HEK293 (cell line): ENCODE data around the gene MAP3K5.

Source experiments
- GLIS1 ChIP-seq: fragments of 450-650 bp; formaldehyde crosslinking; IDR thresholded peaks from 2 replicates; pipeline ENCODE4 v1.5.1; 2016; ENCODE audit warnings: missing biosample characterization, missing genetic modification characterization
- IKZF3 ChIP-seq: fragments of 450-650 bp; IDR thresholded peaks from 2 replicates; pipeline ENCODE4 v1.5.0; 2018; ENCODE audit warnings: missing biosample characterization, mild to moderate bottlenecking, missing genetic modification characterization, moderate library complexity
- KLF1 ChIP-seq: fragments of 450-650 bp; formaldehyde crosslinking; IDR thresholded peaks from 2 replicates; pipeline ENCODE4 v1.5.1; 2016; ENCODE audit warnings: missing biosample characterization, missing genetic modification characterization
- KLF8 ChIP-seq: fragments of 450-650 bp; formaldehyde crosslinking; IDR thresholded peaks from 2 replicates; pipeline ENCODE4 v1.5.1; 2016; ENCODE audit warnings: missing biosample characterization, missing genetic modification characterization
- OSR2 ChIP-seq: fragments of 450-650 bp; formaldehyde crosslinking; IDR thresholded peaks from 2 replicates; pipeline ENCODE4 v1.5.1; 2016; ENCODE audit warnings: missing biosample characterization, missing genetic modification characterization
- SP3 ChIP-seq: fragments of 450-650 bp; formaldehyde crosslinking; IDR thresholded peaks from 2 replicates; pipeline ENCODE4 v1.5.1; 2016; ENCODE audit warnings: missing biosample characterization, missing genetic modification characterization
- ZBTB7A ChIP-seq: fragments of 450-650 bp; formaldehyde crosslinking; IDR thresholded peaks from 2 replicates; pipeline ENCODE4 v1.5.1; 2016; ENCODE audit warnings: low read depth, missing biosample characterization, missing genetic modification characterization
- ZBTB8A ChIP-seq: fragments of 450-650 bp; formaldehyde crosslinking; IDR thresholded peaks from 2 replicates; pipeline ENCODE4 v1.5.1; 2016; ENCODE audit warnings: missing biosample characterization, missing genetic modification characterization
- ZFP37 ChIP-seq: fragments of 450-650 bp; formaldehyde crosslinking; IDR thresholded peaks from 2 replicates; pipeline ENCODE4 v1.5.1; 2016; ENCODE audit warnings: missing biosample characterization, missing genetic modification characterization
- ZNF112 ChIP-seq: fragments of 450-650 bp; formaldehyde crosslinking; IDR thresholded peaks from 2 replicates; pipeline ENCODE4 v1.5.0; 2017; ENCODE audit warnings: missing biosample characterization, missing genetic modification characterization
- ZNF133 ChIP-seq: fragments of 450-650 bp; formaldehyde crosslinking; IDR thresholded peaks from 2 replicates; pipeline ENCODE4 v1.5.1; 2016; ENCODE audit warnings: missing biosample characterization, missing genetic modification characterization
- ZNF174 ChIP-seq: fragments of 450-650 bp; formaldehyde crosslinking; IDR thresholded peaks from 2 replicates; pipeline ENCODE4 v1.5.0; 2017; ENCODE audit warnings: missing biosample characterization, mild to moderate bottlenecking, missing genetic modification characterization
- ZNF2 ChIP-seq: fragments of 450-650 bp; formaldehyde crosslinking; IDR thresholded peaks from 2 replicates; pipeline ENCODE4 v1.5.1; 2016; ENCODE audit warnings: missing biosample characterization, missing genetic modification characterization
- ZNF341 ChIP-seq: fragments of 450-650 bp; formaldehyde crosslinking; IDR thresholded peaks from 2 replicates; pipeline ENCODE4; 2016; ENCODE audit warnings: low read depth, missing biosample characterization, missing genetic modification characterization
- ZNF350 ChIP-seq: fragments of 450-650 bp; formaldehyde crosslinking; IDR thresholded peaks from 2 replicates; pipeline ENCODE4 v1.5.0; 2017; ENCODE audit warnings: missing biosample characterization, mild to moderate bottlenecking, missing genetic modification characterization
- ZNF501 ChIP-seq: fragments of 450-650 bp; formaldehyde crosslinking; IDR thresholded peaks from 2 replicates; pipeline ENCODE4 v1.5.1; 2016; ENCODE audit warnings: missing biosample characterization, missing genetic modification characterization
- ZNF548 ChIP-seq: fragments of 450-650 bp; formaldehyde crosslinking; IDR thresholded peaks from 2 replicates; pipeline ENCODE4 v1.5.1; 2016; ENCODE audit warnings: missing biosample characterization, missing genetic modification characterization
- ZNF561 ChIP-seq: fragments of 450-650 bp; IDR thresholded peaks from 2 replicates; pipeline ENCODE4 v1.5.1; 2018; ENCODE audit warnings: missing biosample characterization, missing genetic modification characterization, borderline replicate concordance
- ZNF660 ChIP-seq: fragments of 450-650 bp; IDR thresholded peaks from 2 replicates; pipeline ENCODE4 v1.5.1; 2018; ENCODE audit warnings: missing biosample characterization, mild to moderate bottlenecking, missing genetic modification characterization
- ZNF777 ChIP-seq: fragments of 450-650 bp; formaldehyde crosslinking; IDR thresholded peaks from 2 replicates; pipeline ENCODE4 v1.5.1; 2017; ENCODE audit warnings: missing biosample characterization, missing genetic modification characterization, borderline replicate concordance
- ZNF830 ChIP-seq: fragments of 450-650 bp; IDR thresholded peaks from 2 replicates; pipeline ENCODE4 v1.5.0; 2018; ENCODE audit warnings: missing biosample characterization, missing genetic modification characterization, low read depth, mild to moderate bottlenecking, moderate library complexity
- ZNF843 ChIP-seq: fragments of 450-650 bp; formaldehyde crosslinking; IDR thresholded peaks from 2 replicates; pipeline ENCODE4 v1.5.1; 2016; ENCODE audit warnings: missing biosample characterization, missing genetic modification characterization
- ZSCAN16 ChIP-seq: fragments of 450-650 bp; formaldehyde crosslinking; IDR thresholded peaks from 2 replicates; pipeline ENCODE4 v1.5.1; 2016; ENCODE audit warnings: missing biosample characterization, missing genetic modification characterization
- ZSCAN30 ChIP-seq: fragments of 450-650 bp; IDR thresholded peaks from 2 replicates; pipeline ENCODE4 v1.5.1; 2018; ENCODE audit warnings: missing biosample characterization, mild to moderate bottlenecking, missing genetic modification characterization, moderate library complexity
- TF ChIP-seq, protein P1 (sequence below): fragments of 450-650 bp; formaldehyde crosslinking; IDR thresholded peaks from 2 replicates; pipeline ENCODE4 v1.5.1; 2017; ENCODE audit warnings: missing biosample characterization, missing genetic modification characterization
- TF ChIP-seq, protein P2 (sequence below): fragments of 450-650 bp; formaldehyde crosslinking; IDR thresholded peaks from 2 replicates; pipeline ENCODE4 v1.5.1; 2016; ENCODE audit warnings: missing biosample characterization, missing genetic modification characterization, borderline replicate concordance
- TF ChIP-seq, protein P3 (sequence below): fragments of 450-650 bp; formaldehyde crosslinking; IDR thresholded peaks from 2 replicates; pipeline ENCODE4 v1.5.1; 2016; ENCODE audit warnings: missing biosample characterization, missing genetic modification characterization
- TF ChIP-seq, protein P4 (sequence below): fragments of 450-650 bp; formaldehyde crosslinking; IDR thresholded peaks from 2 replicates; pipeline ENCODE4 v1.5.1; 2016; ENCODE audit warnings: missing biosample characterization, missing genetic modification characterization
- TF ChIP-seq, protein P5 (sequence below): fragments of 450-650 bp; formaldehyde crosslinking; IDR thresholded peaks from 2 replicates; pipeline ENCODE4 v1.5.1; 2016; ENCODE audit warnings: missing biosample characterization, missing genetic modification characterization

MAP3K5 gene

DNA sequence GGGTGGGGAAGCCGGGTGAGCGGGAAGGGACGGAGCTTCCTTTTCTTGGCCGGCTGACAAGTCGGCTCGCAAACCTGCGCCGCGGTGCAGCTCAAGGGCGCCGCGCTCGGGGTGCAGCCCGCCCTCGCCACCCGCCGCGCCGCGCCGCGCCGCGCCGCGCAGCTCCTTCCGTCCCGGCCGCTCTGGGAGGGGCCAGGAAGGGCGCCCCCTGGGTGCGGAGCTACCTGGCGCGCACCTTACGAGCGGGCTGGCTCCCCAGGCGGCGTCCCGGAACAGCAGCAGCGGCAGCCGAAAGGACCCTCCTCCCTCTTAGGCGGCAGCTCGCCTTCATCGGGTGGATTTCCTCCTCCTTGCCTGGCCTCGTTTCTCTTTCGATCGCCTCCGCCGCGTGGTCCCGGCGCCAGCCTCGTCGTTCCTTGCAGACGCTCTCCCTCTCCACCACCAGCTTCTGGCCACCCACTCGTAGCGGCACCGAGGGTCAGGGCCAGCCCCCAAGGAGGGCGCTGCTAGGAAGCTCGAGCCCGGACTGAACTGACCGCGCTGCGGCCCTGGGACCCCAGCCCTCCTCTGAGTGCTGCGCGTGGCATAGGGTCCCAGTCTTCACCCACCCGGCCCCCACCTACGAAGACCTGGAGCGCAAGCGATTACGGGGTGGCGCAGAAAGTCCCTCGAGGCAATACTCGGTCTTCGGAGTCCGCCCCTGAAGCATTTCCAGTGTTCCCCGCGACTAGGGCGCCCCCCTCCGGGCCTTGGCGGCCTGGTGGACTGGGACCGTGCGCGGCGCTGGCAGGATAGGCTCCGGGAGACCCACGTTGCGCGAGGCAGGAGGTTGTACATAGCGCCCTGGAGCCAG lies at the start of gene MAP3K5 (continued):
- TF ChIP-seq, protein P1, sequence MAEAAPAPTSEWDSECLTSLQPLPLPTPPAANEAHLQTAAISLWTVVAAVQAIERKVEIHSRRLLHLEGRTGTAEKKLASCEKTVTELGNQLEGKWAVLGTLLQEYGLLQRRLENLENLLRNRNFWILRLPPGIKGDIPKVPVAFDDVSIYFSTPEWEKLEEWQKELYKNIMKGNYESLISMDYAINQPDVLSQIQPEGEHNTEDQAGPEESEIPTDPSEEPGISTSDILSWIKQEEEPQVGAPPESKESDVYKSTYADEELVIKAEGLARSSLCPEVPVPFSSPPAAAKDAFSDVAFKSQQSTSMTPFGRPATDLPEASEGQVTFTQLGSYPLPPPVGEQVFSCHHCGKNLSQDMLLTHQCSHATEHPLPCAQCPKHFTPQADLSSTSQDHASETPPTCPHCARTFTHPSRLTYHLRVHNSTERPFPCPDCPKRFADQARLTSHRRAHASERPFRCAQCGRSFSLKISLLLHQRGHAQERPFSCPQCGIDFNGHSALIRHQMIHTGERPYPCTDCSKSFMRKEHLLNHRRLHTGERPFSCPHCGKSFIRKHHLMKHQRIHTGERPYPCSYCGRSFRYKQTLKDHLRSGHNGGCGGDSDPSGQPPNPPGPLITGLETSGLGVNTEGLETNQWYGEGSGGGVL (tag by site-specific recombination), result peak; percentile 32; the same call in 1 of the 2 replicates
- TF ChIP-seq, protein P2, sequence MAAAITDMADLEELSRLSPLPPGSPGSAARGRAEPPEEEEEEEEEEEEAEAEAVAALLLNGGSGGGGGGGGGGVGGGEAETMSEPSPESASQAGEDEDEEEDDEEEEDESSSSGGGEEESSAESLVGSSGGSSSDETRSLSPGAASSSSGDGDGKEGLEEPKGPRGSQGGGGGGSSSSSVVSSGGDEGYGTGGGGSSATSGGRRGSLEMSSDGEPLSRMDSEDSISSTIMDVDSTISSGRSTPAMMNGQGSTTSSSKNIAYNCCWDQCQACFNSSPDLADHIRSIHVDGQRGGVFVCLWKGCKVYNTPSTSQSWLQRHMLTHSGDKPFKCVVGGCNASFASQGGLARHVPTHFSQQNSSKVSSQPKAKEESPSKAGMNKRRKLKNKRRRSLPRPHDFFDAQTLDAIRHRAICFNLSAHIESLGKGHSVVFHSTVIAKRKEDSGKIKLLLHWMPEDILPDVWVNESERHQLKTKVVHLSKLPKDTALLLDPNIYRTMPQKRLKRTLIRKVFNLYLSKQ (tag by site-specific recombination), result no peak
- TF ChIP-seq SP3 (peak; percentile 68), ZNF341 (tag by site-specific recombination) (peak; percentile 94), ZNF777 (tag by site-specific recombination) (peak; percentile 94), ZNF174 (tag by site-specific recombination) (no peak), ZSCAN16 (tag by site-specific recombination) (no peak), ZFP37 (tag by site-specific recombination) (peak; percentile 91; the same call in 1 of the 2 replicates), KLF1 (tag by site-specific recombination) (no peak; the same call in 1 of the 2 replicates), ZNF843 (tag by site-specific recombination) (peak; percentile 67), ZNF660 (tag by site-specific recombination) (peak; percentile 59; the same call in 1 of the 2 replicates), ZNF2 (peak; percentile 91), ZNF350 (tag by site-specific recombination) (no peak), ZSCAN30 (peak; percentile 91), ZBTB7A (peak; percentile 94), ZNF112 (tag by site-specific recombination) (no peak), KLF8 (tag by site-specific recombination) (peak; percentile 81; the same call in 1 of the 2 replicates), ZBTB8A (tag by site-specific recombination) (peak; percentile 76), ZNF548 (tag by site-specific recombination) (no peak), ZNF133 (tag by site-specific recombination) (0 out of 2 replicates have a peak, but pooled peaks have one; percentile 12), IKZF3 (tag by site-specific recombination) (peak; percentile 54; the same call in 1 of the 2 replicates), ZNF501 (tag by site-specific recombination) (peak; percentile 94), ZNF561 (peak; percentile 99), ZNF830 (tag by site-specific recombination) (no peak), OSR2 (tag by site-specific recombination) (peak; percentile 76), GLIS1 (tag by site-specific recombination) (peak; percentile 54)
- TF ChIP-seq, protein P3, sequence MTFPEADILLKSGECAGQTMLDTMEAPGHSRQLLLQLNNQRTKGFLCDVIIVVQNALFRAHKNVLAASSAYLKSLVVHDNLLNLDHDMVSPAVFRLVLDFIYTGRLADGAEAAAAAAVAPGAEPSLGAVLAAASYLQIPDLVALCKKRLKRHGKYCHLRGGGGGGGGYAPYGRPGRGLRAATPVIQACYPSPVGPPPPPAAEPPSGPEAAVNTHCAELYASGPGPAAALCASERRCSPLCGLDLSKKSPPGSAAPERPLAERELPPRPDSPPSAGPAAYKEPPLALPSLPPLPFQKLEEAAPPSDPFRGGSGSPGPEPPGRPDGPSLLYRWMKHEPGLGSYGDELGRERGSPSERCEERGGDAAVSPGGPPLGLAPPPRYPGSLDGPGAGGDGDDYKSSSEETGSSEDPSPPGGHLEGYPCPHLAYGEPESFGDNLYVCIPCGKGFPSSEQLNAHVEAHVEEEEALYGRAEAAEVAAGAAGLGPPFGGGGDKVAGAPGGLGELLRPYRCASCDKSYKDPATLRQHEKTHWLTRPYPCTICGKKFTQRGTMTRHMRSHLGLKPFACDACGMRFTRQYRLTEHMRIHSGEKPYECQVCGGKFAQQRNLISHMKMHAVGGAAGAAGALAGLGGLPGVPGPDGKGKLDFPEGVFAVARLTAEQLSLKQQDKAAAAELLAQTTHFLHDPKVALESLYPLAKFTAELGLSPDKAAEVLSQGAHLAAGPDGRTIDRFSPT (tag by site-specific recombination), result peak; percentile 83
- TF ChIP-seq, protein P4, sequence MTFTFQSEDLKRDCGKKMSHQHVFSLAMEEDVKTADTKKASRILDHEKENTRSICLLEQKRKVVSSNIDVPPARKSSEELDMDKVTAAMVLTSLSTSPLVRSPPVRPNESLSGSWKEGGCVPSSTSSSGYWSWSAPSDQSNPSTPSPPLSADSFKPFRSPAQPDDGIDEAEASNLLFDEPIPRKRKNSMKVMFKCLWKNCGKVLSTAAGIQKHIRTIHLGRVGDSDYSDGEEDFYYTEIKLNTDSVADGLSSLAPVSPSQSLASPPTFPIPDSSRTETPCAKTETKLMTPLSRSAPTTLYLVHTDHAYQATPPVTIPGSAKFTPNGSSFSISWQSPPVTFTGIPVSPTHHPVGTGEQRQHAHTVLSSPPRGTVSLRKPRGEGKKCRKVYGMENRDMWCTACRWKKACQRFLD (tag by site-specific recombination), result no peak
- TF ChIP-seq, protein P5, sequence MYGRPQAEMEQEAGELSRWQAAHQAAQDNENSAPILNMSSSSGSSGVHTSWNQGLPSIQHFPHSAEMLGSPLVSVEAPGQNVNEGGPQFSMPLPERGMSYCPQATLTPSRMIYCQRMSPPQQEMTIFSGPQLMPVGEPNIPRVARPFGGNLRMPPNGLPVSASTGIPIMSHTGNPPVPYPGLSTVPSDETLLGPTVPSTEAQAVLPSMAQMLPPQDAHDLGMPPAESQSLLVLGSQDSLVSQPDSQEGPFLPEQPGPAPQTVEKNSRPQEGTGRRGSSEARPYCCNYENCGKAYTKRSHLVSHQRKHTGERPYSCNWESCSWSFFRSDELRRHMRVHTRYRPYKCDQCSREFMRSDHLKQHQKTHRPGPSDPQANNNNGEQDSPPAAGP (tag by site-specific recombination), result peak; percentile 64; the same call in 1 of the 2 replicates
